HEK293T (cell line): ENCODE measurements around the gene SEZ6L.

Experiments used
- BHLHE40 ChIP-seq: fragments of 450-650 bp; IDR thresholded peaks from 2 replicates; pipeline ENCODE4 v1.6.1; 2016; ENCODE audit warnings: mild to moderate bottlenecking, moderate library complexity, borderline replicate concordance
- FOXM1 ChIP-seq: fragments of 450-650 bp; IDR thresholded peaks from 2 replicates; pipeline ENCODE4 v1.6.1; 2017; ENCODE audit warnings: mild to moderate bottlenecking, borderline replicate concordance
- HDGF ChIP-seq: fragments of 450-650 bp; IDR thresholded peaks from 2 replicates; pipeline ENCODE4 v1.6.1; 2017; ENCODE audit warnings: antibody characterized with exemption, borderline replicate concordance
- SP1 ChIP-seq: fragments of 450-650 bp; IDR thresholded peaks from 2 replicates; pipeline ENCODE4 v1.6.1; 2017
- ZNF384 ChIP-seq: fragments of 450-650 bp; IDR thresholded peaks from 2 replicates; pipeline ENCODE4 v1.6.1; 2016

GRCh38 chr22:26164174-26164573, 5.1 kb upstream of the SEZ6L start:
- no peak for TF ChIP-seq BHLHE40
- no peak for TF ChIP-seq SP1
- no peak for TF ChIP-seq ZNF384
- TF ChIP-seq FOXM1: no peak
- no peak for TF ChIP-seq HDGF
